ENCODE results near the gene ETNK1. TPM values are rescaled to one million over a fixed set of nuclear protein-coding genes. Genes with fewer than 3 reads are reported as not detected.

Gene ETNK1
- total and polyA plus RNA-seq, 2 donors (not counting 1 experiment from before 2014, with no cell fraction given) = 19.0 to 56.1 TPM

- no peaks in the 10 kb centered on the region for H3K79me2 ChIP-seq (ENCODE audit: control insufficient read depth, insufficient read depth, low read length)
- H3K36me3 ChIP-seq (ENCODE audit: control insufficient read depth, insufficient read depth, low read length) = no peaks in the 10 kb centered on the region
- no peaks in the 10 kb centered on the region for H3K27me3 ChIP-seq (ENCODE audit: control insufficient read depth, insufficient read depth, low read length)
- no peak for DNase-seq (ENCODE audit: low read depth in 2 of 2)
- no peaks in the 10 kb centered on the region for H4K20me1 ChIP-seq (ENCODE audit: control insufficient read depth, extremely low read depth, insufficient read depth, low read length)
- H3K9ac ChIP-seq (ENCODE audit: insufficient read depth, low read length) = no peak overlapping the region
- no peak overlapping the region for H2AFZ ChIP-seq (ENCODE audit: low read length)
- no peaks in the 10 kb centered on the region for H3K9me3 ChIP-seq (ENCODE audit: control insufficient read depth, insufficient read depth, low read depth, low read length)
- H3K4me3 ChIP-seq (replicated peaks in 1 of 4; ENCODE audit: control extremely low read depth in 1 of 4, insufficient read depth in 1 of 4, low read depth in 3 of 4, low read length in 4 of 4) = no peak overlapping the region
- TF ChIP-seq EZH2 (IDR thresholded peaks at IDR 0.05; ENCODE audit: low read length, missing control alignments) (no peak), CTCF (conservative IDR thresholded peaks at IDR 0.05 in 1 of 2, IDR thresholded peaks at IDR 0.05 in 1 of 2; ENCODE audit: low read depth in 1 of 2, low read length in 2 of 2) (no peak)
- no peak overlapping the region for H3K27ac ChIP-seq (ENCODE audit: insufficient read depth, low read length)
- no peak overlapping the region for H3K4me2 ChIP-seq (ENCODE audit: extremely low read depth, insufficient read depth, low read length)
- H3K4me1 ChIP-seq (ENCODE audit: control insufficient read depth, extremely low read depth, insufficient read depth, low read length) = no peaks in the 10 kb centered on the region
Observed at GRCh38 chr12:22598763-22599161, 26.2 kb upstream of the ETNK1 start.

GRCh38 chr12:22600181-22600580 lies 24.8 kb upstream of the ETNK1 start:
- no peaks in the 10 kb centered on the region for H4K20me1 ChIP-seq (ENCODE audit: control insufficient read depth, extremely low read depth, insufficient read depth, low read length)
- no peaks in the 10 kb centered on the region for H3K4me1 ChIP-seq (ENCODE audit: control insufficient read depth, extremely low read depth, insufficient read depth, low read length)
- H3K27ac ChIP-seq (ENCODE audit: insufficient read depth, low read length) = no peak overlapping the region
- no peaks in the 10 kb centered on the region for H3K9me3 ChIP-seq (ENCODE audit: control insufficient read depth, insufficient read depth, low read depth, low read length)
- H3K79me2 ChIP-seq (ENCODE audit: control insufficient read depth, insufficient read depth, low read length) = no peaks in the 10 kb centered on the region
- H3K4me3 ChIP-seq (replicated peaks in 1 of 4; ENCODE audit: control extremely low read depth in 1 of 4, insufficient read depth in 1 of 4, low read depth in 3 of 4, low read length in 4 of 4) = no peak overlapping the region
- no peak overlapping the region for H3K4me2 ChIP-seq (ENCODE audit: extremely low read depth, insufficient read depth, low read length)
- H3K36me3 ChIP-seq (ENCODE audit: control insufficient read depth, insufficient read depth, low read length) = no peaks in the 10 kb centered on the region
- H3K27me3 ChIP-seq (ENCODE audit: control insufficient read depth, insufficient read depth, low read length) = no peaks in the 10 kb centered on the region
- TF ChIP-seq CTCF (conservative IDR thresholded peaks at IDR 0.05 in 1 of 2, IDR thresholded peaks at IDR 0.05 in 1 of 2; ENCODE audit: low read depth in 1 of 2, low read length in 2 of 2) (no peak), EZH2 (IDR thresholded peaks at IDR 0.05; ENCODE audit: low read length, missing control alignments) (no peak)
- no peak for DNase-seq (ENCODE audit: low read depth in 2 of 2)
- H3K9ac ChIP-seq (ENCODE audit: insufficient read depth, low read length) = no peak overlapping the region
- H2AFZ ChIP-seq (ENCODE audit: low read length) = no peak overlapping the region

- Histone ChIP-seq H3K4me3 (replicated peaks in 1 of 4; ENCODE audit: control extremely low read depth in 1 of 4, insufficient read depth in 1 of 4, low read depth in 3 of 4, low read length in 4 of 4) (no peak overlapping the region), H3K27me3 (ENCODE audit: control insufficient read depth, insufficient read depth, low read length) (no peaks in the 10 kb centered on the region), H3K79me2 (ENCODE audit: control insufficient read depth, insufficient read depth, low read length) (no peaks in the 10 kb centered on the region), H3K4me1 (ENCODE audit: control insufficient read depth, extremely low read depth, insufficient read depth, low read length) (no peaks in the 10 kb centered on the region), H2AFZ (ENCODE audit: low read length) (no peak overlapping the region), H3K36me3 (ENCODE audit: control insufficient read depth, insufficient read depth, low read length) (no peaks in the 10 kb centered on the region), H3K9me3 (ENCODE audit: control insufficient read depth, insufficient read depth, low read depth, low read length) (no peaks in the 10 kb centered on the region), H3K27ac (ENCODE audit: insufficient read depth, low read length) (no peak overlapping the region), H4K20me1 (ENCODE audit: control insufficient read depth, extremely low read depth, insufficient read depth, low read length) (no peaks in the 10 kb centered on the region), H3K9ac (ENCODE audit: insufficient read depth, low read length) (no peak overlapping the region), H3K4me2 (ENCODE audit: extremely low read depth, insufficient read depth, low read length) (no peak overlapping the region)
- peak in 1 of 2 donors; percentile 12 for DNase-seq (ENCODE audit: low read depth in 2 of 2)
- TF ChIP-seq EZH2 (IDR thresholded peaks at IDR 0.05; ENCODE audit: low read length, missing control alignments) (no peak), CTCF (conservative IDR thresholded peaks at IDR 0.05 in 1 of 2, IDR thresholded peaks at IDR 0.05 in 1 of 2; ENCODE audit: low read depth in 1 of 2, low read length in 2 of 2) (no peak)
Observed at GRCh38 chr12:22609501-22609900, 15.5 kb upstream of the ETNK1 start.

All from fibroblast of lung (primary cell).